ENCODE results near the gene GMFB. TPM values are rescaled to one million over a fixed set of nuclear protein-coding genes. Genes with fewer than 3 reads are reported as not detected.

Gene GMFB
- total and polyA plus RNA-seq, 2 experiments from 2014 or later, result 56.5 to 88.3 TPM

- TF ChIP-seq REST (IDR thresholded peaks at IDR 0.05; ENCODE audit: unreplicated experiment) (no peak), POLR2AphosphoS5 (IDR thresholded peaks at IDR 0.05; ENCODE audit: low read depth) (no peak), ZNF331 (CRISPR knock-in tag; IDR thresholded peaks at IDR 0.05; ENCODE audit: low read depth) (no peak), CTCF (conservative IDR thresholded peaks at IDR 0.05; ENCODE audit: low read depth in 2 of 2) (no peak)
These were observed 13.8 kb upstream of the GMFB start (continued) for GRCh38 chr14:54502602-54503001.

GRCh38 chr14:54501480-54501879 is 12.7 kb upstream of the GMFB start:
- H3K4me3 ChIP-seq, result no peak overlapping the region
- no peaks in the 10 kb centered on the region for H3F3A ChIP-seq (replicated peaks; ENCODE audit: low read depth)
- H3K4me2 ChIP-seq, result no peak overlapping the region
- no peak for DNase-seq (ENCODE audit: low spot score)
- H3K36me3 ChIP-seq (ENCODE audit: insufficient read depth), result no peaks in the 10 kb centered on the region
- H3K9me3 Mint-ChIP-seq, result no peaks in the 10 kb centered on the region
- H3K27ac ChIP-seq (ENCODE audit: low read depth), result no peak overlapping the region
- no peaks in the 10 kb centered on the region for H3K9me2 ChIP-seq (ENCODE audit: insufficient read depth)
- peaks cover 5% of the 10 kb centered on the region for H3K27me3 Mint-ChIP-seq (ENCODE audit: insufficient read depth, low read depth, poor library complexity)
- no peak overlapping the region for H3K4me3 Mint-ChIP-seq
- no peaks in the 10 kb centered on the region for H3K27me3 ChIP-seq (ENCODE audit: insufficient read depth)
- H3K27ac Mint-ChIP-seq, result no peak overlapping the region
- no peaks in the 10 kb centered on the region for H3K4me1 ChIP-seq (ENCODE audit: insufficient read depth)
- H2AFZ ChIP-seq, result no peak overlapping the region; the same call in 1 of the 2 replicates
- no peaks in the 10 kb centered on the region for H3K36me3 Mint-ChIP-seq (ENCODE audit: low read depth)
- H3K79me2 ChIP-seq (replicated peaks; ENCODE audit: insufficient read depth), result no peaks in the 10 kb centered on the region
- H3K4me1 Mint-ChIP-seq, result no peaks in the 10 kb centered on the region
- H4K20me1 ChIP-seq (replicated peaks; ENCODE audit: insufficient read depth), result no peaks in the 10 kb centered on the region
- ATAC-seq, result no peak
- TF ChIP-seq CTCF (conservative IDR thresholded peaks at IDR 0.05; ENCODE audit: low read depth in 2 of 2) (no peak), JUNB (IDR thresholded peaks at IDR 0.05; ENCODE audit: unreplicated experiment) (no peak), CREB1 (CRISPR knock-in tag; IDR thresholded peaks at IDR 0.05; ENCODE audit: low read depth) (no peak), STAT1 (IDR thresholded peaks at IDR 0.05; ENCODE audit: unreplicated experiment) (no peak), NANOG (IDR thresholded peaks at IDR 0.05; ENCODE audit: borderline replicate concordance) (no peak), ZNF462 (CRISPR knock-in tag; IDR thresholded peaks at IDR 0.05) (no peak), ZNF114 (CRISPR knock-in tag; IDR thresholded peaks at IDR 0.05) (no peak), EZH2phosphoT487 (IDR thresholded peaks at IDR 0.05; ENCODE audit: unreplicated experiment) (no peak), ZNF331 (CRISPR knock-in tag; IDR thresholded peaks at IDR 0.05; ENCODE audit: low read depth) (no peak)

Measured in GM23338 (cell line).